ENCODE measurements around the gene HSPA9. TPM values are rescaled to one million over a fixed set of nuclear protein-coding genes. Genes with fewer than 3 reads are reported as not detected.

Gene HSPA9
- total and polyA plus RNA-seq, 2 of the 8 experiments (the other 6 are each of a cell fraction or from before 2014, with no cell fraction given): 191 to 395 TPM

GRCh38 chr5:138543730-138544104 lies 31.5 kb downstream of the HSPA9 start:
- ChIA-PET POLR2A (ENCODE audit: partially characterized antibody) (interaction anchor here (0.8 to 26.9 kb wide), 30 partner anchors 8 to 798 kb away, joined by 3 to 1018 read pairs (median 6); partner anchors contain the start of genes EGR1, FAM53C, HSPA9 and KDM3B), CTCF (ENCODE audit: partially characterized antibody) (interaction anchor here (0.9 to 2.3 kb wide), 4 partner anchors 35 to 191 kb away, joined by 3 to 15 read pairs (median 4); partner anchors contain the start of genes EGR1 and KDM3B)
- Histone ChIP-seq H3K4ac (replicated peaks; ENCODE audit: insufficient read length, low read depth, low read length) (peak overlapping the region; percentile 91), H3K23ac (ENCODE audit: insufficient read length) (no peak overlapping the region), H3K79me1 (ENCODE audit: low read depth, low read length) (peaks cover 10% of the 10 kb centered on the region), H2BK15ac (ENCODE audit: low read length) (no peak overlapping the region), H3K4me2 (ENCODE audit: insufficient read depth in 1 of 2, low read depth in 2 of 2, low read length in 2 of 2) (peak overlapping the region; percentile 95 to 96), H2BK5ac (ENCODE audit: low read depth, low read length) (peak overlapping the region; percentile 99), H3K14ac (ENCODE audit: insufficient read length) (no peak overlapping the region), H4K91ac (replicated peaks; ENCODE audit: insufficient read length, low read length) (peak overlapping the region; percentile 94), H2BK120ac (replicated peaks; ENCODE audit: low read depth, low read length) (no peak overlapping the region), H3K36me3 (ENCODE audit: control insufficient read depth in 2 of 4, insufficient read depth in 4 of 4, low read length in 3 of 4) (peaks cover 0 to 26% (median 1%) of the 10 kb centered on the region in 4 experiments; a peak in 2 of 8 replicates), H3K79me2 (ENCODE audit: control insufficient read depth in 1 of 2, insufficient read depth in 2 of 2, low read length in 2 of 2) (peaks cover 61 to 95% of the 10 kb centered on the region in 2 experiments), H2BK12ac (ENCODE audit: low read depth, low read length) (peak overlapping the region; percentile 78; the same call in 1 of the 2 replicates), H4K20me1 (replicated peaks in 1 of 2; ENCODE audit: control insufficient read depth in 1 of 2, insufficient read depth in 2 of 2, low read length in 2 of 2) (peaks cover 6 to 10% of the 10 kb centered on the region in 2 experiments), H3K18ac (ENCODE audit: extremely low read depth, low read length) (0 out of 2 replicates have a peak overlapping the region, but pooled peaks have one; percentile 98), H3K4me3 (ENCODE audit: extremely low read depth in 1 of 4, insufficient read depth in 2 of 4, low read depth in 3 of 4, low read length in 4 of 4) (peak overlapping the region; percentile 89 to 100 (median 95)), H3K23me2 (ENCODE audit: low read depth, low read length) (peaks cover 15% of the 10 kb centered on the region), H3K56ac (replicated peaks; ENCODE audit: insufficient read length, low read depth, low read length) (peak overlapping the region; percentile 97), H3K9ac (replicated peaks in 1 of 4; ENCODE audit: extremely low read depth in 1 of 4, low read depth in 3 of 4, low read length in 3 of 4) (peak overlapping the region; percentile 93 to 99 (median 99)), H2AK5ac (ENCODE audit: low read depth, low read length) (peak overlapping the region; percentile 83; the same call in 1 of the 2 replicates), H3K27me3 (replicated peaks in 1 of 4; ENCODE audit: control insufficient read depth in 3 of 4, extremely low read depth in 1 of 4, insufficient read depth in 3 of 4, low read length in 3 of 4) (no peaks in the 10 kb centered on the region), H2BK20ac (ENCODE audit: low read length) (no peak overlapping the region), H3K27ac (ENCODE audit: low read depth, low read length) (peak overlapping the region; percentile 100), H4K8ac (ENCODE audit: extremely low read depth, insufficient read depth, low read length) (peak overlapping the region; percentile 98; the same call in 1 of the 2 replicates), H4K5ac (ENCODE audit: insufficient read length, low read depth, low read length) (peak overlapping the region; percentile 98), H3K9me3 (ENCODE audit: insufficient read depth in 2 of 2, low read depth in 1 of 2, low read length in 1 of 2) (no peaks in the 10 kb centered on the region), H3K4me1 (replicated peaks in 1 of 4; ENCODE audit: control insufficient read depth in 3 of 4, insufficient read depth in 4 of 4, low read length in 3 of 4) (peaks cover 0 to 16% (median 2%) of the 10 kb centered on the region in 4 experiments; a peak in 4 of 7 replicates), H2AFZ (ENCODE audit: low read length) (0 out of 2 replicates have a peak overlapping the region, but pooled peaks have one; percentile 74)
- DNase-seq (ENCODE audit: low read depth in 1 of 2, low spot score in 2 of 2) (no peak), FAIRE-seq (no peak)
- WGBS, 2 experiments (ENCODE audit: extremely low coverage in 1 of 2, insufficient coverage in 1 of 2, insufficient read length in 1 of 2, insufficient replicate concordance in 2 of 2, low coverage in 1 of 2, low lambda C conversion rate in 2 of 2, missing lambda C conversion rate in 1 of 2): 2% methylated on average over 12 of the region's 12 CpGs; no CpG with 5 or more reads in 1 of the 2 experiments
- TF ChIP-seq CTCF (IDR thresholded peaks at IDR 0.05; ENCODE audit: control extremely low read depth in 1 of 3, insufficient read depth in 1 of 3, low read depth in 1 of 3, low read length in 3 of 3) (0 out of 4 replicates have a peak, but pooled peaks of 1 of the 3 experiments have one; percentile 6), KDM4A (IDR thresholded peaks at IDR 0.05; ENCODE audit: low read depth, low read length, severe bottlenecking) (no peak)
